T-helper 22 cell (primary cell): ENCODE data around the gene STARD8.
"Not testable (repeated sequence)": the region's sequence is repeated elsewhere in the genome, so short reads cannot be mapped to it uniquely, and the experiment has no call there.

Source experiments
- DNase-seq: peaks from one replicate; pipeline ENCODE4 v3.0.0-alpha.2; 2020; ENCODE audit warnings: low read depth

Gene STARD8

DNA sequence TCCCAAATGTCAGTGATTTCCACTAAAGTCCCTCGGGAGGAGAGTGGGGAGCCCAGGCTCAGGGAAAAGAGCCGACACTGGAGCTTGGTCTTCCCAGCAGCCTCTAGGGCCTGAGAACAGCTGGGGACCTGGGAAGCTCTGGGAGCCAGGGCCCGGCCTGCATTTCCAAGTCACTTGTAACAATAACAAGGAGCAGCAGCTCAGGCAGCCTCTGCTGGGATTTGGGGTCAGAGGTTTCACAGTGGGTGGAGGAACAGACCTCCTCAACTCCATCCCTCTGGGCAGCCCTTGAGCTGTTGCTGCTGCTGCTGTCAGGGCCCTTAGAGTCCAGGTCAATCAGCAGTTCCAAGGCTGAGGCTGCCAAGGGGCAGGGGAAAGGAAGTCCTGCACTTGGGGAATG lies 11.1 kb downstream of the STARD8 start:
- no peak for DNase-seq

DNA sequence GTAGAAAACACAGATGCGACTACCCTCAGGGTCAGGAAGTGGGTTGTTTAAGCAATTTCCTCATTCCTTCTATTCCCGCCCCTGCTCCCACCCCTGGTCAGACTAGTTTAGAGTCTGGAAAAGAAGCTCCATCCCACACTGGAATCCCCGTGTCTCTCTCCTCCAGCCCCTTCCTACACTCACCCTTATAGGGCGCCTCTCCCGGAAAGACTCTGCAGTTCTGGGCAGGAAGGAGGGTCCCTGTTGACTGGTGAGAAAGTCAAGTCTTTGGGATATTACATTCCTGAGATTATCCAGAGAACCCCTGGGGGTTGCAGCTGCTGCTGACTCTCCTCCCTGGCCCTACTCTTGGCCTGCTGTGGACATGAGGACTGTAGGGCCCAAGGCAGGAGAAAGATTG lies 11.9 kb downstream of the STARD8 start:
- DNase-seq: no peak

DNA sequence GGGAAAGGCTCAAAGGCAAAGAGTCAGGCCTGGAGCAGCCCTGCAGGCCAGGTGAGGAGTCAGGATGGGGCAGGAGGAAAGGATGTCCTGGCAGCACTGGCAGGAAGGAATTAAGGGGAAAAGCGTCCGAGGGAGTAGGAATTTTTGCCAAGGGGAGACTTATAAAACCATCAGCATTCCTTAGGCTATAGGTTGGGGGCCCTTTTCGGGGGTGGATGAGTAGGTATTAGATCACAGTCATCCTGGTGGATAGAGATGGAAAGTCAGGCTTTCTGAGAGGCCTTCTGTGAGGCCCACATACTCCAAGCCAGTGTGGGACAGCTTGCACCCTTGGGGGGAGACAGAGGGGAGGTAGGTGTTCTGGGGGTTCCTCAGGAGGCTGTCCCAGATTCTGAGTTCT lies 12.3 kb downstream of the STARD8 start:
- DNase-seq: no peak

DNA sequence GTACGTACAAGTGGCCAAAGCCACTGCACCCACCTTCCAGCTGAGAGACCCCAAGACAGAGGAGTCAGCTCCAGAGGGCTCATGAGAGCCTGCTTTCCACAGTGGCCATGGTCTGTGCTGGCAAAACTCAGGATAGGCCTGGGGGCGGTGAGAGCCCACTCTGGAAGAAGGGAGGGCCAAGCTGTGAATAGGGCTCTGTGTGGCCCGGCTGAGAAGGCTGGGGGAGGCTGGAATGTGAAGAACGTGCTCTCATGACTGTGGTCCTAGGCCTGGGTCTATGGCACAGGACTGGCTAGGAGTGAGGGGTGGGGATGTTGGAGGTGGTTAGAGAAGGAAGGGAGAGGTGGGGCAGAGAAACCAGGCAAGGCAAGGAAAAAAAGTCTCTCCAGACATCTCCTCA lies 13.3 kb downstream of the STARD8 start:
- no peak for DNase-seq

DNA sequence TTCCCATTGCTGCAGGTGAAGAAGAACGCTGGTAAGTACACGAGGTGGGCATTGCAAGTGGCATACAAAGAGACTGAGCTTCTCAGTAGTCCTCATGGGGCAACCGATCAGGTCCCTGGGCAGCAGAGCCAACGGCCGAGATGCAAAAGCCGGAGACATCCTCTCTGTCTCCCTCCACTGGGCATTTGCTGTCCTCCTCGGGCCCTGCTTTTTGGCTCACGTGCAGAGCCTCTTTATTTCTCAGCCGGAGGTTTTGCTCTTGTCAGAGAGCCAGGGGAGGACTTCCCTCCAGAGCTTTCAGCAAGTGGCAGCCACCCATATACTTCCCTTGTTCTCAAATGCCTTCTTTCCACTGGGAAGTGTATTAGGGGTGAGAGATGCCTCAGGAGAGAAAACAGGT lies 18.0 kb downstream of the STARD8 start:
- DNase-seq: no peak

DNA sequence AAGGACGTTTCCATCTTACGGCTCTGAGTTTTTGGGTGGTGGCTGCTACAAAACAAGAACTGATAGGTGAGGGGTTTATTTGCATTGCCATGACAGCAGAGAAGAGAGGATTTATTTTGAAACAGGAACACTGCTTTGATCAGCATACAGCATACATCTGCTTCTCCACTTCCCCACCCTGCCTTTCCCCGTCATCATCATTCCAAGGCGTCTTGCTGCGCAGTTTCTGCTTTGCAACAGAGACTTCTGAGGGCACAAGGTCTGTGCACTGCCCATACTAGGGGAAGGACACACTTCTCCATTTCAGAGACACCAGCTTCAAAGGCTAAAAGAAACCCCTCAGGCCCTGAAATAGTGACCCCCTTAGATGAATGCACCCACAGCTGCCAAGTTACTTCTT lies 19.1 kb downstream of the STARD8 start:
- no peak for DNase-seq

DNA sequence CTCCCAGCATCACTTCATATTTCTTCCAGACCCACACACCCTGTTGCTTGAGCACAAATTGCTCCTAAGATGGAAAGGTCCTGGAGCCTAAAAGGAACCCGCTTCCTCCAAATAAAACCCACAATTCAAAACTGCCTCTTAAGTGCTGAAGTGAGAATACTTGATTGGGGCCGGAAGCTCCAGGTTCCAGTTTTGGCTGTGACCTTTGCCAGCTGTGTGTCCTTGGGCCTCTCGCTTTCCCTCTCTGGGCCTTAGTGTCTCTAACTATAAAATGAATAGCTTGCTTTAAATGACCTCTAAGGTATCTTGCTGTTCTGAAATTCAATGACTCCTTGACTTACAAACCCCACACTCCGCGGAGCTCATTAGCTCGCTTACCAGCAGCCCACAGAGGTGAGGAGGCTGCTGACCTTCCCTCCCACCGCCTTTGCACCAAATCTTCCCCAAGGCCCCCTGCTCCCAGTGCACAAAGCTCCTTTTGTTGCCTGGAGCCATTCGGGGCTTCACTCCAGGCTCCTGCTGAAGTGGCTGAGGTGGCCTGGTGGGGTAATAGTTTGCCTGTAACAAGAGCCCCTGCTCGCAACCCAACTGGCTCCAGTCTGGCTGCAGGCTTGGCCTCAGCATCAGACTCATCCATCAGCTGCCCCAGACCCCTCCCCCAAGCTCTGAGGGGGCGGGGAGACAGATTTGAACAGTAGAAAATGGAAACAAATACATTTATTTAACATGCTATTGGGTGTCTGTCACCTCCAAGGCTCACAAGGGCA lies 21.8 kb downstream of the STARD8 start:
- DNase-seq: no peak

DNA sequence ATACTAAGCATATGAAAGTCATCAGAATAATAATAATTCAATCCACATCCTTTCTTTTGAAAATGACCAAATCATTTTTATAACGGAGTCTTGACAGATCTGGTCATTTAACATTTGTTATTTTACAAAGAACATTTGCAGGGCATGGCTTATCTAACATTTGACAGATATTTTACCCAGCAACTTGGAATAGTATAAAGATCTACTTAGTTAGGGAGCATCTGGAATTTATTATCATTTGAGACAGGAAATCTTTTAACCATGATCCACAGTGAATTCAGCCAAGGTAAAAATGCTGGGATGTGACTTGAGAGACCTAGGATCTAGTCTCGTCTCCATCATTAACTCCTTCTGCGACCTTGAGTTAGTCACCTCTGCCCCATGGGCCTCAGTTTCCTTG lies 22.4 kb downstream of the STARD8 start:
- DNase-seq: no peak

DNA sequence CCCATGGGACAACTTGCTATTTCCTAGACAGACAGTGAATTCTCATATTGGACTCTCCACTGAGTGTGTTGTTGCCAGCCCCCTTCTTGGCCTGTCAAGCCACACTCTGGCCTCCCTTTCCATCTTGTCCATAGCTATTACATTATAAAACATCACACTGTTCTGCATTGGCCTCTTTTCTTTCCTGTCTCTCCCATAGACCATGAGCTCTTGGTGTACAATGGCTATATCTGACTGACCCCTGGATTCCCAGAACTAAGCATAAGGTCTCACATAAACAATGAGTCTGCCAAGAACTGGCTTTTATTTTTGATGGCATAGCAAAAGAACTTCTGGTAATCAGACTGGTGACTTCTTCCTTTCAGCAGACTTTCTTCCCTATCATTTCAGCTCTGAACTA lies 23.8 kb downstream of the STARD8 start:
- no peak for DNase-seq

DNA sequence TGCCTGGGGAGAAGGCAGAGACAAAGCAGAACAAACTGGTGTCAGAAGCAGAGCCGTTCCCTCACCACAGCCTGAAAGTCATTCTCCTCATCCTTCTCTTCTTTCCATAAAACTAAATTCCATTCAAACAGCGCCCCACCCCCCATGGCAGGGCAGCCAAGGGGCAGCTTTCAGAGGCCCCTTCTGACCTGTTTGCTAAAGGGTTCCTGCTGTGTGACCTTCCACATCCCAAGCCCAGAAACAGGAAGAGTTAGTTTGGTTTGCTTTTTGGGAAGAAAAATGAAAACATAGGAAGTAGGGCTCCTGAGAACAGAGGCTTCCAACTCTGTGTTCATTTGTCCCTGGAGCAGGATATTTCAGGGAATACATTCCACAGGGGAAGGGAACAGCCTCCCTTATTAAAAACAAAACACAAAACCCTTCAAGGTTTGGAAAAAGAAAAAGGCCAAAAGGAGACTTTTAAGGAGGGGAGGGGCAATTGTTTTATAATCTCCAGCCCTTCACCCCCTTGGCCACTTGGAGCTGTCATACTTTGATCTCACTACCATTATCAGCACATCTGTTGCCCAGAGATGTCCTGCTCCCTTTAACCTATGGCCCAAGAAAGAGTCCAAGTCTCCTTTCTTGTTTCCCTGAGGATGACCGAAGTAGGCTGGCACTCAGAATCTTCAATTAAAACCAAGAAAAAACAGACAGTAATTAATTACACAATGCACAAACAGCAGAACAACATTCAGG lies 25.3 kb downstream of the STARD8 start:
- DNase-seq: no peak

DNA sequence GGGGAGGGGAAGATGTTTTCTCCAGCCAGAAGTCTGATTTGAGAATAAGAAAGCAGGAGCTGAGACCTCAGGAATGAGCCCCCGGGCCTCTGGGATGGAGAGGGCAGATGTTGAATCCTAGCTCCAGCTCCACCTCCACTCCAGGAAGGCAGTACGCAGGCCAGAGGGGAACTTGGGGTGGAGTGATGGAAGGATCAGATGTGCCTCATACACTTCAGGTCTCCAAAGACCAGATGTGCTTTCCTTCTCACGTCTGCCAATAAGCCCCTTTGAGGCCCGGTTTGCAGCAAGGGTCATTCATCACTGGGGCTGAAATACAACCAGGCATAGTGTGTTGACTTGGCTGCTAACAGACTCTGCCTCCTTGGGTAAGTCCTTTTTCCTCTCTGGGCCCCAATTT lies 28.1 kb downstream of the STARD8 start:
- no peak for DNase-seq

DNA sequence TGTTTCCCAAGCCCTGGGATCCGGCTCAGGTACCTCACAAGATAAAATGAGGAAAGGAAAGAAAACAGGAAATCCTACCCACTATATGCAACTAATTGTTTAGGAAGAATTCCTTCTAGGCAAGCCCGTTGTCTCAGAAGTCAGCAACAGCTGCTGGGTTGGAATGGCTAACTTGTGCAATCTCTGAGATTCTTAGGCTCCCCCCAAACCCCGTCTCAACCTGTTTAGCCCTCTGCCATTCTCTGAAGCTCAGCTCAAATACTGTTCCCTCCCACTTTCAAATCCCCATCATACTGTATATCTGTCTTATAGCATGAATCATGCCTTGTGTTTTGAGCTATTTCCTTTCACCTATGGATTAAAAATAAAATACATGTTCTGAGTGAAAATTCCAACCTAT lies 28.9 kb downstream of the STARD8 start:
- DNase-seq: no peak

DNA sequence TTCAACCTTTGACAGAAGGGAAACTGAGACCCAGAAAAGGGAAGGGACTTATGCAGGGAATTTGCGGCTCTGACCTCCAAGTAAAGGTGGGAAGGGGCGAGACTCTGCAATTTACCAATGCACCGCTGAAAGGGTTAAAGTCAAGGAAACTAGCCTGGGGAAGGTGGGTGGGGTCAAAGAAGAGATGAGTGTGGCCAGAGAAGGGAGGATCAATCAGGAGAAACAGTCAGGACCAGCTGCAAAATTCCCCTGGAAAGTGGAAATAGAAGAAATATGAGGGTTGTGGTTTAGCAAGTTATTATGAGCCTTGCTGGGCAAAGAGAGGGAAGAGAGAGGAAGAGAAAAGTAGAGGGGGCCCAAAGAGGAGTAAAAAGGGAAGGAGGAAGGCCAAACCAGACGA lies 30.5 kb downstream of the STARD8 start:
- no peak for DNase-seq

DNA sequence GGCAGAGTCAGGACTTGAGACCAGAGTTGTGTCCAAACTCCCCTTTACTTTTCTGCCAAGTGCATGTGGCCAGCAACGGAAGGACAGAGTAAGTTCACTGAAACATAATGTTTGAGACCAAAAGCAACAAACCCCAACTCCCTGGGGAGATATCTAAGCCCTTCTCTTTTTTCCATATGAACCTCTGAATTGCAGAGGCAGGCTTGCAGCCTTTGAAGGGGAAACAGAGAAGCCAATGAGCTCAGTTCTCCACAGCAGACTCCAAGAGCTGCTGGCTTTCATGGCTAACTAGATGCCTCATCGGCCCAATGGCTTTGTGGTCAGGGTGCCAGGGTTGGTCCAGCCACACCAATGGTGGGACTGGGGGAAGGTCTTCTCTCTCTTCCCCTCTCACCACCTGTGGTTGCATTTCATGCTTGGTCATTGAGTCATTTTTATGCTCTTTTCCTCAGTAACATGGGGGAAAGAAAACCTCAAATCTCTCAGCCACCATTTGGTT lies 34.0 kb downstream of the STARD8 start:
- DNase-seq: no peak

DNA sequence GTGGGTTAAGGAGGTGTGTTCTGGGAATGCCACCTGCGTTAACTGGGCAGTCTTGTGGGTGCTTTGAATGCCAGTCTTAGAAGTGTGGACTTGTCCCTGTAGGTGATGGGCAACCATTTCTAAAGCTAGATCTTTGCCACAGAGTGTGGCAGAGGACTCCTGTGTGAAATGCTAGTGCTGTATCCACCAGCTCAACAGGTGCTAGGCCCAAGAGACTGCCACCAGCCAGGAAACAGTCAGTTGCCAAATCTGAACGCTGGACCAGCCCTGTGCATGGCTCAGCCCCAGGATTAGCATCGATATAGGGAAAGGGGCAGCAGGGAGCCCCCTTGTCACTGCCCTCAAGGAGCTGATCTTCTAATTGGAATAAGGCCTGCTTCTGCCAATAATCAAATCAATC lies 35.3 kb downstream of the STARD8 start:
- DNase-seq: no peak

DNA sequence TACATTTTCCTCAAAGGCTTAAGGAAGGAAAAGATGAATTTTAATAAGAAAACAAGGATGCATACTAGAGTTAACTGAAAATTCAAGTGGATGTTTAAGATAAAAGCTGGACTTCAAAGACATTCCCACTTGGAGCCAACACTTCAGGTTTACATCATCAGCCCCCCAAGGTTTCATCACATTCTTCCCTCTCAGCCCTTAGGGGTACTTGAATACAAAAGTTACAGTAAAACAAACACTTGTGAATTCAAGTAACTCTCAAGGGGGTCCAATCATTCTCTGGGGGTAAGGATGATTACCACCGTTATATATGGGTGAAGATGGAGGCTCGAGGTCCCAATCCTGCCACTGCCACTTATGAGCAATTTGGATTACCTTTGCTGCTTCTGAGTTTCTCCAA lies 36.1 kb downstream of the STARD8 start:
- no peak for DNase-seq

DNA sequence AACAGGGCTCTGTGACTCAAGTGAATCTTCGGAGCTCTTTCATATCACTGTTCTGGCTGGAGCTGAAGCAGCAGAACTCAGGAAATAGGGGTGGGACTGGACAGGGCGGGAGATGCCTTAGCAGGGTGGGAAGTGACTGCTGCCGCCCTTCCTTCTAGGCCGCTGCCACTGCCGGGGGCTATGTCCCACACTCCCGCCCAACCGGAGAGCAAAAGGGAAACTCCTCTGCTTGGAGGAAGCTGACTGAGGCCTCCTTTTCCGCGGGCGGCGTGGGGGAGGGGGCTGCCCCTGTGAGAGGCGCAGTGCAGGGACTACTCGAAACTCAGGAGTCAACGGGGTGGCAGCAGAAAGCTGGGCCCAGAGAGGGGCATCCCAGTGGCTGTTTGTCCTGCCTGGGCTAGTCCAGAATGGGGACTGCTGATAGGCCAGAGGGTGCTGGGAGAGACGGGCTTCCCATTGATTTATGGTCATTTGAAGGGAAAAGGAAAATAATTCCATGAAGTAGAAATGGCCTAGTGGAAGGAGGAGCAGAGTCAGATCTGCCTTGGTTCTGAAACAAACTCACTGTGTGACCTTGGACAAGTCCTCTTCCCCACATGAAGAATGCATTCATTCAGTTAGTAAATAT lies 36.9 kb downstream of the STARD8 start:
- DNase-seq: no peak

DNA sequence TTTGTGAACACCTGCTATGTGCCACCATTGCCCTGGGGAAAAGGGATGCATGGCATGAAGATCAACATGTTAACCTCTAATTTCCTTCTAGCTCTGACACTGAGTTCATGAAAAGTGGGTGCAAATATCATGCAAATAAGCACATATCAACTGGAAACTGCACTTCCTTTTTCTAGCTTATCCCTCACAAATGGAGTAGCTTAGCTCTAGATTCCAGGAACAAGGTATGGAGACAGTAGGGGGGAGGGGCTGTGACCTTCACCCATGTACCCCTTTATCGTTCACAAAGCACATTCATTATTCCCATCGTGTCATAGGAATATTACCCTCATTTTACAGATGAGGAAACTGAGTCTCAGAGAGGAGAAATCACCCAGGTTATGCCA lies 37.4 kb downstream of the STARD8 start:
- DNase-seq: no peak

DNA sequence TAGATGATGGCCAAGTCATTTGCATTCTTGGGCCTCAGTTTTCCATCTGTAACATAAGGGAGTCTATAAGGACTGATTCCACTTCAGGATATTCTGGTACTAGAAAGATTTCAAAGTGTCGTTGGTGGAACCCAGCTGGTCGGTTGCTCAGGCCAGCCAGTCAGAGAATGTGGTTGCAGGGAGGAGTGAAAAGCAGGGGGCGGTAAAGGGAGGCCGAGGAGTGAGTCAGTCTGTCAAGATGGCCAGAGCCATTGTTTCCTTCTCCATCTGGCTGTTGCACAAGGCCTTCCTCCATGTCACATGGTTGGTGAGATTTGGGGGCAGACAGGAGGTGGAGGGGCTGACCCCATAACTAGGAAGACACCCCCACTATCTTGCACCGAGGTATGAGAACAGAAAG lies 38.2 kb downstream of the STARD8 start:
- no peak for DNase-seq

DNA sequence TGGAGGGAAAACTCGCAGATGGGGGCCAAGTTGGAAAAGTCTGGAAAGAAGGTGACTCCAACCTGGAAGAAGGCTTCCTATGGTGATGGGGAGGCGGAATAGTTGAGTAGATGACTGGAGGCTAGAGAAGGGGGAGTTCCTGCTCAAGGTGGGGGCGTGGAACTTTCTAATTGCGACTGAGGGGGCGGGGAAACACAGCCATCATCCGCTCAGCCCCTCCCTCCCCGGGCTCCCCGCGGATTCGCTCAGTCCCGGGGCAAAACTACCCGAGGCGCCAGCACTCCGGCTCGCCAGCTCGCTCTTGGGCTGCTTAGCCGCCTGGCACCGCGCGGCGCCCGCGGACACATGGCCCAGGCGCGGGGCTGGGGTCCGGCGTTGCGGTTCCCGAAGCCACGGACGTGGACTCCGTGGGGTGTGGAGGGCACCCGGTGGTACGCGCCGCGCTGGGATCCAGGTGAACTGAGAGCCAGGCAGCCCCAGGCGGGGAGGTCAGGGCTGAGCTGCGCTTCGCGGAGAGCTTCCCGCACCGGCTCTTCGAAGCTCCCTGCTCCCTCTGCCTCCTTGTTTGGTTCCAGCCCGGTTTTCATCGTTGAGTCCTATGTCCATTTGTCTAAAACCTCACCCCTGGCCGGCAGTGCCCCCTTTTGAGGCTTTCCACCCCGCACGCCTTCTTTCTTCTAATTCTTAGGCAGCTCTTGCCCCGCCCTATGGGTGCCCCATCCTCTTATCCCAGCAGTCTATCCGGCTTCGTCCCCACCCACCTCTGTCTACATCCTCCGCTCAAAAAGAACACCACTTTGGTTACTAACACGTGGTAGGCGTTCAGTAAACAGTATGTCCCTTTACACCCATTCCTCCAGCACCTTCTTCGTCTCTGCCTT lies 38.9 kb downstream of the STARD8 start:
- DNase-seq: no peak

DNA sequence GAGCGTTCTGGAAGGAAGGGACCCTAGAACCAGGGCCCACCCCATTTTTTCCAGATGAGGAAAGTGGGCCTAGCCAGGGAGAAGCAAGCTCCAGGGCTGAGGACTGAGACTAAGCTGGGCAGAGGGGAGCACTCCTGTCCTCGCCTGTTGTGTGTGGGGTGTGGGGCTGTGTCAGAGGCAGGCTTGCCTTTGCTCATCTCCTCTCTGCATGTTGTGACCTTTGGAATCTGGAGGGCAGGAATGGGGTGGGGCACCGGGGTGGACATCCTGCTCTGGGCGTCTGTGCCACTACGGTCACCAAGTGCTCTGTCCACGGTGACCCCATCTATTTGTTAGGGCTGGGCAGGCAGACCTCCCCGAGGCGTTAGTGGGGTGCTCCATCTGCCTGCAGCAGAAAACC lies 41.5 kb downstream of the STARD8 start:
- DNase-seq: not testable (repeated sequence)

DNA sequence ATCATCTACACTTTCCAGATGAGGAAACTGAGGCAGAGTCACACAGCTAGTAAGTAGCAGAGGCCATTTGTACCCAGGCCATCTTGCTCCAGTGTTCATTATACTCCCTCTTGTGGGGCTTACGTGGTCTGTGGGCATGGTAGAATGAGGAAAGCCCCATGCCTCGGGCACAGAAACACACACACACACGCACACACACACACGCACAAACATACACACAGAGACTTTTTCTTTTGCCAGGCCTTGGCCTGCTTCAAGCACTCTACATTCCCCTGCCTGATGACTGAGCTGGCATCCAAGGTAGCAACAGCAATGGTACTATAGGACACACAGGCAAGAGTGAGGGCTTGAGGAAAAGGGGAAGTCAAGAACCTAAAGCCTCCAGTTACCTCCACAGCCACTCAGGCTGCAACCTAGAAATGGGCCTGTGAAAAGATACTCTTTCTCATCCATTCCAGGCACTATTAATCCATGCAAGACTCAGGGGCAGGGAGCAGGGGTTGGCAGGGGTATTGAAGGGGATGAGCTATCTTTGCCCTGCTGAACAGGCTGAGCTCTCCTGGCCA lies 43.6 kb downstream of the STARD8 start:
- DNase-seq: no peak
